Activated naive CD8-positive, alpha-beta T cell treated with anti-CD3 and anti-CD28 coated beads for 36 hours (primary cell): ENCODE results near the gene NFATC2. TPM values are rescaled to one million over a fixed set of nuclear protein-coding genes. Genes with fewer than 3 reads are reported as not detected.
A peak's percentile ranks its signal among the peaks of the same experiment; 100 is the strongest.

ENCODE experiments used
- DNase-seq: peaks from one replicate; pipeline ENCODE4 v3.0.0; 2021
- H3K27ac Mint-ChIP-seq: one replicate; pipeline ENCODE4 v1.8.0; 2022; ENCODE audit warnings: mild to moderate bottlenecking, moderate library complexity, mixed read lengths
- H3K27me3 Mint-ChIP-seq: one replicate; pipeline ENCODE4 v1.8.0; 2022; ENCODE audit warnings: mild to moderate bottlenecking, mixed read lengths
- H3K36me3 Mint-ChIP-seq: one replicate; pipeline ENCODE4 v1.8.0; 2021; ENCODE audit warnings: mild to moderate bottlenecking, mixed read lengths
- H3K4me1 Mint-ChIP-seq: one replicate; pipeline ENCODE4 v1.8.0; 2021; ENCODE audit warnings: mixed read lengths
- H3K4me3 Mint-ChIP-seq: one replicate; pipeline ENCODE4 v1.8.0; 2022; ENCODE audit warnings: mild to moderate bottlenecking, moderate library complexity, mixed read lengths
- H3K9me3 Mint-ChIP-seq: one replicate; pipeline ENCODE4 v1.8.0; 2022; ENCODE audit warnings: mixed read lengths
- total RNA-seq, 2 experiments: library from RNA; stranded (reverse); gene quantifications; one replicate each; pipeline ENCODE4 v1.2.3, GENCODE V29; 2021

NFATC2 gene
- total RNA-seq, 2 experiments from 2014 or later: 31.0 to 31.7 TPM

GRCh38 chr20:51428401-51429143 lies 113.9 kb downstream of the NFATC2 start:
- peaks cover 28% of the 10 kb centered on the region for H3K36me3 Mint-ChIP-seq

DNA sequence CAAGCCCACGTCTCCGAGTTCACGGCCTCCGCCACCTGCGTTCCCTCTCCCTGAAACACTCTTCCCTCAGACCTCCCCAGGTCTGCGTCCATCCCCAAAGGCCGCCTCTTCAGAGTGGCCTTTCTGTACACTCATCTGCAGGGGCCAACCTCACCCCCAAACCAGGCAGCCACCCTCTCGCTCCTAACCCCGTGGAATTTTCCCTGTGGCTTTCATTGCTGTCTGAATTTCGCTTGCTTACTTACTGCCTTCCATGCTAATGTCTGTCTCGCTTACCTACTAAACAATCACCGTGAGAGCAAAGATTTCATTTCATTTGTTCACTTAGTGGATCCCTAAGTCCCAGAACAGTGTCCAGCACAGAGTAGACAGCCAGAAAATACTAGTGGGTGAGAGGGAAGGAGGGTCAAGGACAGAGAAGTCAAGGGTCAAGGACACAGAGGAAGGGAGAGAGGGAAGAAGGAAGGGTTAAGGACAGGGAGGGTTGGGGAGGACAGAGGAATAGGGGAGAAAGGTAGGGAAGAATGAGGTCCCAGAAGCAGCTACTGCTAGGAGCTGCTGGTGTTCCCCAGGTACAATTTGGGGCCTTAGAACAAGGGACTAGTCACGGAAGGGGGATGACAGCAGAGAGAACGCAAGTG lies 114.7 kb downstream of the NFATC2 start:
- H3K27ac Mint-ChIP-seq: no peak overlapping the region
- H3K9me3 Mint-ChIP-seq: no peaks in the 10 kb centered on the region

More at GRCh38 chr20:51428401-51429143, 113.9 kb downstream of the NFATC2 start:
- Mint-ChIP-seq H3K4me3 (no peak overlapping the region), H3K27me3 (no peaks in the 10 kb centered on the region), H3K27ac (no peak overlapping the region), H3K9me3 (no peaks in the 10 kb centered on the region), H3K4me1 (peaks cover 43% of the 10 kb centered on the region)
- no peak for DNase-seq

GRCh38 chr20:51426718-51427650 lies 115.5 kb downstream of the NFATC2 start:
- Mint-ChIP-seq H3K27me3 (no peaks in the 10 kb centered on the region), H3K4me1 (peaks cover 45% of the 10 kb centered on the region), H3K9me3 (no peaks in the 10 kb centered on the region), H3K36me3 (peaks cover 27% of the 10 kb centered on the region), H3K27ac (no peak overlapping the region), H3K4me3 (no peak overlapping the region)
- no peak for DNase-seq

More for the DNA sequence above, 114.7 kb downstream of the NFATC2 start:
- DNase-seq: no peak
- Mint-ChIP-seq H3K36me3 (peaks cover 26% of the 10 kb centered on the region), H3K4me3 (no peak overlapping the region), H3K4me1 (peaks cover 43% of the 10 kb centered on the region), H3K27me3 (no peaks in the 10 kb centered on the region)

DNA sequence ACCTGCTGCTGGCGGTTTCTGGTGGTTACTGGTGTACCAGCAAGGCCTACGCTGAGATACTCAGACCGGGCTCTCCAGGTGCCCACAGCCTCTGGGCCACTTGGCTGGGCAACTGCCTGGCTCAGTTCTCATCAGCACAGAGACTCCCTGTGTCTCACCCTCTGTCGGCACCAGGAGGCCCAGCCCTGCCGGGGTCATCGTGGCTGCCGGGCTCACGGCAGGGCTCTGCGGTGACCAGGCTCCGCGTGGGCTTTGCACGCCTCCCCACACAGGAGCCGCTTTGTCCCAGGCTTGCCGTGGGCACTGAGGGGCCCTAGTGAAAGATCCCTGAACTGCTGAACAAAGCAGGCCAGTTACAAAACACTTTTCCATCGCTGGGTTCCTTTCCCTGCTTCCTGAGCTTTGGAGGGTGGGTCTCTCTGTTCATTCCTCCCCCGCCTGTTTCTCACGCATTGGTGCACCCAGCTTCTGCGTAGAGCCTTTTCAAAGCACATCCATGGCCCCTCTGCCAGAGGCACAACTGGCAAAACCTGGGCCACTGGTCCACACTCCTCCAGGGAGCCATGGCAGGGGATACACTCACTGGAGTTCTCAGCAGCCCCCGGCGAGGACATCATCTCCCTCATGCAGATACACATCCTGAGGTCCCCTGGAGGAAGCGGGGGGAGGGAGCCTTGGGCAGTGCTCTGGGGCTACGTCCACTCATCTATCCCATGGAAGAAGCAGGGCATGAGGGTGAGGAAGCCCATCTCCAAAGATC lies 117.0 kb downstream of the NFATC2 start:
- Mint-ChIP-seq H3K27ac (peak overlapping the region; percentile 25), H3K9me3 (no peaks in the 10 kb centered on the region), H3K27me3 (no peaks in the 10 kb centered on the region), H3K36me3 (peaks cover 33% of the 10 kb centered on the region), H3K4me3 (no peak overlapping the region), H3K4me1 (peaks cover 39% of the 10 kb centered on the region)
- DNase-seq: no peak

DNA sequence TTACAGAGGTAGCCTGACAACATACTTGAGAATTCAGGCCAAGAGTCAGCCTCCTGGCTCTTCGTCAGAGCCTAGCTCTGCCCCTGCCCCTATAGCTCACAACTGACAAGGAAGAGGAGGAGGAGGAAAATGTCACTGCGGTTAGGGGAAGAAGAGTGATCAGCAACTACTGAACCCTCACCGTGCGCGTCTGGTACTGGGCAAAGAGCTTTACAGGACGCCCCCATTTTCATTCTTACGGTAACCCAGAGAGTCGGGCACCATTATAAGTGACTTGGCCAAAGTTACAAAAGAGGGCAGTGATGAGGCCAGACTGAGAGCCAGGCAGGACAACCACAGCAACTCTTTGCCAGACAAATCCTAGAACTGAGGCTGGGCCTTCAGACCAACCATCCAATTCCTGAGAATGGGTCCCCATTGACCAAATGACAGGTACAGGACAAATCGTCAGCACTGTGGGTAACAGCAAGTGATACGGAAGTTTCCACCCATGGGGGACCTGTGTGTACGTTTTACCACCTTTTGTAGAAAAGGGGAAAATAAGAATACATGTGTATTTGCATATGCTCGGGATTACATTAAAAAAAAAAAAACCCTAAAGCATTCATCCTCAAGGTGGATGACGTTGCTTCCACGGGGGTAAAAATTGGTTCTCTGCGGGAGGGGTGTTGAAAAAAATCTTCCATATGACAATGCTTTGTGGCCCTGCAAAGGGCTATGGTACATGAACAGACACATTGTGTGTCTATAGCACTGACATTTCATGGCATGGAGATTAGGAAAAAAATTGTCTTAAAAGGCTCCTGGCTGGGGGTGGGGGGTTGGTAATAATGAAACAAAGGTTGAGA lies 118.0 kb downstream of the NFATC2 start:
- no peak for DNase-seq
- Mint-ChIP-seq H3K9me3 (no peaks in the 10 kb centered on the region), H3K27ac (peak overlapping the region; percentile 83), H3K4me1 (peaks cover 37% of the 10 kb centered on the region), H3K27me3 (no peaks in the 10 kb centered on the region), H3K4me3 (no peak overlapping the region), H3K36me3 (peaks cover 40% of the 10 kb centered on the region)

DNA sequence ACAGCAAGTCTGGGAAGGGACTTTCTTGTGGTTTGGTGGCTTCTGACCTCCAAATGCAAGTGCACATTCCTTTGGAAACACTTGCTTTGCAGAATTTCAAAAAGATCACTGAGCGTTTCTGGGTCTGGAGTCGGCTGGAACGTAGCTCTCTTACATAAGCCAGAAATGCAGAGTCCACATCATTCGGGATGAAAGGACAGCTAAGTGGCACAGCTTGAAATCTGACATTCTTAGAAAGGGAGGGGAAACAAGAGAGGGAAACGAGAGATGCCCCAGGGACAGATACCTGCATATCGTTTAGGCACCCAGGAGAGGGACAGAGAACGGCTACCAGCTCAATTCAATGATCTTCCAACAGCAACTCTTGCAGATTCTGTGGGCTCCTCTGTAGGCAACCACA lies 118.7 kb downstream of the NFATC2 start:
- H3K4me3 Mint-ChIP-seq: no peak overlapping the region
- no peaks in the 10 kb centered on the region for H3K9me3 Mint-ChIP-seq
- H3K27me3 Mint-ChIP-seq: no peaks in the 10 kb centered on the region
- no peak for DNase-seq
- peaks cover 41% of the 10 kb centered on the region for H3K36me3 Mint-ChIP-seq
- peaks cover 37% of the 10 kb centered on the region for H3K4me1 Mint-ChIP-seq
- peak overlapping the region; percentile 83 for H3K27ac Mint-ChIP-seq

- no peak overlapping the region for H3K4me3 Mint-ChIP-seq
- no peak for DNase-seq
- peak overlapping the region; percentile 49 for H3K27ac Mint-ChIP-seq
- peaks cover 37% of the 10 kb centered on the region for H3K4me1 Mint-ChIP-seq
- peaks cover 41% of the 10 kb centered on the region for H3K36me3 Mint-ChIP-seq
- no peaks in the 10 kb centered on the region for H3K27me3 Mint-ChIP-seq
- H3K9me3 Mint-ChIP-seq: no peaks in the 10 kb centered on the region
These were observed 119.2 kb downstream of the NFATC2 start for GRCh38 chr20:51423290-51423667.

DNA sequence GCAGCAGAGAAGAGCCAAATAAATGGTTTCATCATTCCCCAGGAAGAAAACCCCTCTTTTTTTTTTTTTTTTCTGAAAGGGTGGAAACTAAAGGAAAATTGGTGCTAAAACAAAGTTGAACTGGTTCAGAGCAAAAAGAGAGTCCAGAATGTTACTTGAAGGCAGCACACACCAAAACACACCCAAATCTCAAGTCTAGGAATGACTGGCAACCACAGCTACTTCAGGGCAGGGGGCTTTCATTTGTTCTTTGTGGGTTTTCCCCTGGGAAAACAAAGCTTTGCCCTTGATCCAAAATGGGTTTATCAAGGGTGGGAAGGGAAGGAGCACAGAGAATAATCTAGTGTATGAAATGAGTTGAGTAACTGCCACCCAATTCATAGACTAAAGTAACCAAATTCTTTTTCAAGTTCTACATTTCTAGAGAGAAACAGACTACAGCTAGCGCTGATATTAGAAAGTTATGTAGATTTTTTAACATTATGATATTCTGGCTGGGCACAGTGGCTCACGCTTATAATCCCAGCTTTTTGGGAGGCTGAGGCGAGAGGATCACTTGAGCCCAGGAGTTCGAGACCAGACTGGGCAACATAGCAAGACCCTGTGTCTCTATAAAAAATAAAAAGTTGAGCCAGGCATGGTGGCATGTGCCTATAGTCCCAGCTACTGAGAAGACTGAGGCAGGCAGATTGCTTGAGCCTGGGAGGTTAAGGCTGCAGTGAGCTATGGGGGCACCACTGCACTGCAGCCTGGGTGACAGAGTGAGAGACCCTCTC lies 119.8 kb downstream of the NFATC2 start:
- no peak overlapping the region for H3K4me3 Mint-ChIP-seq
- H3K9me3 Mint-ChIP-seq: no peaks in the 10 kb centered on the region
- H3K36me3 Mint-ChIP-seq: peaks cover 41% of the 10 kb centered on the region
- no peaks in the 10 kb centered on the region for H3K27me3 Mint-ChIP-seq
- no peak for DNase-seq
- peaks cover 36% of the 10 kb centered on the region for H3K4me1 Mint-ChIP-seq
- H3K27ac Mint-ChIP-seq: peak overlapping the region; percentile 20

- no peaks in the 10 kb centered on the region for H3K27me3 Mint-ChIP-seq
- peaks cover 37% of the 10 kb centered on the region for H3K4me1 Mint-ChIP-seq
- no peak overlapping the region for H3K27ac Mint-ChIP-seq
- DNase-seq: no peak
- no peak overlapping the region for H3K4me3 Mint-ChIP-seq
- H3K36me3 Mint-ChIP-seq: peaks cover 45% of the 10 kb centered on the region
- no peaks in the 10 kb centered on the region for H3K9me3 Mint-ChIP-seq
These were observed 121.7 kb downstream of the NFATC2 start for GRCh38 chr20:51420805-51421204.

DNA sequence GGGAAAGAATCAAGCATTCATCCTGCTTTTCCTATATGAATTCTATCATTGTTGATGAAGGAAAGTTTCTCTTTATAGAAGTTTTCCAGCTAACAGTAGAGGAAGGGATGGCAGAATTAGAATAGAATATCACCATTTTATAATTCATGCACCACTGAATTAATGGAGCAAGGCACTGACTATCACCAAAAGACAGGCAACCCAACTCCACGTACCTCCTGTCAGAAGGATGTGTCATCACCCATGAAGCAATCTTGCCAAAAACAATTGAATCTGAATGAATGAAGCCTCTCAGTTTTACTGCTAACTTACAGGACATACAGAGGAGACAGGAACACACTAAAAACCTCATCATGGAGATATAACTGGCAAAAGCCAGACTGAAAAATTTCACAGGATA lies 122.4 kb downstream of the NFATC2 start:
- Mint-ChIP-seq H3K27ac (peak overlapping the region; percentile 36), H3K4me1 (peaks cover 39% of the 10 kb centered on the region), H3K27me3 (no peaks in the 10 kb centered on the region), H3K9me3 (no peaks in the 10 kb centered on the region), H3K36me3 (peaks cover 47% of the 10 kb centered on the region), H3K4me3 (no peak overlapping the region)
- no peak for DNase-seq

DNA sequence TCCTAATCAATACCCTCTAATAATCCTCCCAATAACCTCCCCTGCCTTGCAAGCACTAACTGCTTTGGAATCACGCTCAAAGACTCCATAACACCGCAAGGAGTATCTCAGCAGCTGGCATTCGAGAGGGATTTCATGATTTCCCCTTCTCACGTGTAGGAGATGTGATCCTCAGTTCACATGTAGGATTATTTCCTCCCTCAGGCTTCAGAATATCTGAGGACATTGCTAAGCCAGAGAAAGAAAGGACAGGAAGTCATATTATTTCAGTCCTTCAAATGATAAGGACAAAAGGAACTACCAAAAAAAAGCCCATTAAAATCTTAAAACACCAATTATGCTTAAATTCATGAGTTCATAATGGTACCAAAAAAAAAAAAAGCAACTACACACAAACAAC lies 122.9 kb downstream of the NFATC2 start:
- Mint-ChIP-seq H3K4me1 (peaks cover 36% of the 10 kb centered on the region), H3K36me3 (peaks cover 44% of the 10 kb centered on the region), H3K9me3 (no peaks in the 10 kb centered on the region), H3K4me3 (no peak overlapping the region), H3K27ac (no peak overlapping the region), H3K27me3 (no peaks in the 10 kb centered on the region)
- no peak for DNase-seq

DNA sequence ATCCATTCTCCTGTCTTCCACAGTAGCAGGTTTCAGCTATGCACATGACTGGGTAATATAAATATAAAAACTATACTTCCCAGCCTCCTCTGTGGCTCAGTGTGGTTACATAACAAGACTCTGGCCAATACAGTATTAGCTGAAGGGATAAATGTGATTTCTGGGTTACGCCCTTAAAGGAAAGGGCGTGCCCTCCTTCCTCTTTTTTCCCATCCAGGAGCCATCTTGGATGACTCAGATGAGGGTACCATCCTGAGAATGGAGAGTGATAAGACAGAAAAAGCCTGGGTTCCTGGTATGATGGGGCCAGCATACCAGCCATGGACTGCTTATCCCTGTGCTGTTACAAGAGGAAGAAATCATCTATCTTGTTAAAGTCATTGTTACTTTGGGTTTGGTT lies 123.3 kb downstream of the NFATC2 start:
- Mint-ChIP-seq H3K27me3 (no peaks in the 10 kb centered on the region), H3K9me3 (no peaks in the 10 kb centered on the region), H3K4me3 (no peak overlapping the region), H3K36me3 (peaks cover 43% of the 10 kb centered on the region), H3K27ac (no peak overlapping the region), H3K4me1 (peaks cover 35% of the 10 kb centered on the region)
- no peak for DNase-seq

GRCh38 chr20:51418137-51418529 lies 124.4 kb downstream of the NFATC2 start:
- Mint-ChIP-seq H3K4me1 (peaks cover 35% of the 10 kb centered on the region), H3K4me3 (no peak overlapping the region), H3K9me3 (no peaks in the 10 kb centered on the region), H3K27ac (no peak overlapping the region), H3K27me3 (no peaks in the 10 kb centered on the region), H3K36me3 (peaks cover 38% of the 10 kb centered on the region)
- DNase-seq: no peak
